Smooth muscle cell of the brain vasculature (primary cell): ENCODE data around the gene NAMPT.
"Not testable (repeated sequence)": the region's sequence is repeated elsewhere in the genome, so short reads cannot be mapped to it uniquely, and the experiment has no call there.

Experiments used
- DNase-seq: peaks from one replicate; pipeline ENCODE4 v3.0.0-alpha.2; 2012; ENCODE audit warnings: low read depth, low spot score

NAMPT gene

DNA sequence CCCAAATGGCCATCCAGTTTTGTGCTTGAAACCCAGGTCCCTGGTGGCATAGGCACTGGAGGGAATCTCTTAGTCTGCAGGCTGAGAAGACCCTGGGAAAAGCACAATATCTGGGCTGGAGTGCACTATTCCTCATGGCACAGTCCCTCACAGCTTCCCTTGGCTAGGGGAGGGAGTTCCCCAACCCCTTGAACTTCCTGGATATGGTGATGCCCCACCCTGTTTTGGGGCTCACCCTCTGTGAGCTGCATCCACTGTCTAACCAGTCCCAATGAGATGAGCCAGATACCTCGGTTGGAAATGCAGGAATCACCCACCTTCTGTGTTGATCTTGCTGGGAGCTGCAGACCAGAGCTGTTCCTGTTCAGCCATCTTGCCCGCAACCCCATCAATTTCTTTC is 19.8 kb upstream of the NAMPT start:
- no peak for DNase-seq

DNA sequence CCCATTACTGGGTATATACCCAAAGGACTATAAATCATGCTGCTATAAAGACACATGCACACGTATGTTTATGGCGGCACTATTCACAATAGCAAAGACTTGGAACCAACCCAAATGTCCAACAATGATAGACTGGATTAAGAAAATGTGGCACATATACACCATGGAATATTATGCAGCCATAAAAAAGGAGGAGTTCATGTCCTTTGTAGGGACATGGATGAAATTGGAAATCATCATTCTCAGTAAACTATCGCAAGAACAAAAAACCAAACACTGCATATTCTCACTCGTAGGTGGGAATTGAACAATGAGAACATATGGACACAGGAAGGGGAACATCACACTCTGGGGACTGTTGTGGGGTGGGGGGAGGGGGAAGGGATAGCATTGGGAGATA is 13.8 kb upstream of the NAMPT start:
- not testable (repeated sequence) for DNase-seq

DNA sequence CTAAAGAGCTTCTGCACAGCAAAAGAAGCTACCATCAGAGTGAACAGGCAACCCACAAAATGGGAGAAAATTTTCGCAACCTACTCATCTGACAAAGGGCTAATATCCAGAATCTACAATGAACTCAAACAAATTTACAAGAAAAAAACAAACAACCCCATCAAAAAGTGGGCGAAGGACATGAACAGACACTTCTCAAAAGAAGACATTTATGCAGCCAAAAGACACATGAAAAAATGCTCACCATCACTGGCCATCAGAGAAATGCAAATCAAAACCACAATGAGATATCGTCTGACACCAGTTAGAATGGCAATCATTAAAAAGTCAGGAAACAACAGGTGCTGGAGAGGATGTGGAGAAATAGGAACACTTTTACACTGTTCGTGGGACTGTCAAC is 13.4 kb upstream of the NAMPT start:
- not testable (repeated sequence) for DNase-seq

DNA sequence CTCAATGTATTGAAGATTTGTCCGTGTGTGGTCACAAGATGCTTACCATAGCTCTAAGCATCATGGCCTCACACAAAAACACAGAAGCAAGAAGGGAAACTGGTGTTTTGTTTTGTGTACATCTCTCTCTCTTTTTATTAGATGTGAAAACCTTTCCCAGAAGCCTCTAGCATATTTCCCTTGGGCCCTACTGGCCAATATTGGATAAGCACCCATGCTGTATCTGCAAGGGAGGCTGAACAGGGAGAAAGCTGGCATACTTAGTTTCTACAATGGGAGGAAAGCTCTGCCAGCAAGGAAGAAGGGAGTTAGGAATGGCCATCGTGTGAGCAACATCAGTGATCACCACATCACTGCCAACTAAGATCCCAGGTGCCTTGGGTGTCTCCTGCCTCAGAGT is 9.6 kb upstream of the NAMPT start:
- no peak for DNase-seq

DNA sequence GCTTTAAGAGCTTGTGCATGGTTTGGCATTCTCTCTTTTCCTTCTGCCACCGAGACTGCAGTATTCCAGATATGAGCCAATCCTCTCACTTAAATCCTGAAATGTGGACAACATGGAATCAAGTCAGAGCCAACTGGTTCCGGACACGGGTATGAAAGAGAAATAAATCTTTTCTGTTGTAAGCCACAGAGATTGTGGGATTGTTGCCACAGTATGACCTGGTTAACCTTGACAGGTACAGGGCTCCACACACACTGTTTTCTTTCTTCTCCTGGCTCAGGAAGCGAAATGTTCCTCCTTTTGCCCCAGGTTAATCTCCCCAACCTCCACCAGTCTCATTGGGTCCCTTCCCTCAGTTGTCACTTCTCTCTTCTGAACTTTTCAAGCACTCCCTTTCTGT is 6.5 kb upstream of the NAMPT start:
- DNase-seq, result no peak

DNA sequence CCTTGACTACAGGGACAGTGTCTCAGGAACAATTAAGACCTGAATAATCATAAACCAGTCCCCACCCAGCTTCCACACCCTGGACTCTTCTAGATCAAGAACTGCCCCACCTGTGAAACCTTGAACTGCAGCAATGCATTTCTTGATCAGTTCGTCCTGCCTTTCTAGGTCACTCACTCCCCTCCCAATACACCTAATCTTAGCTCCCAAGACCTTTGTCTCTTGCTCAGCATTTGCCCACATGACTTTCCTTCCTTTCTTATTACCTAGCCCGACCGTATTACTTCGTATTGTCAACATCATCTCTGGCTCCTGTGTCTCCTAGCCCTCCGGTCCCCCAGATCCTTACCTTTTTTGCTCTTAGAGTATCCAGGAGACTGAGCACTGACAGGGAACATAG is 5.5 kb upstream of the NAMPT start:
- no peak for DNase-seq

DNA sequence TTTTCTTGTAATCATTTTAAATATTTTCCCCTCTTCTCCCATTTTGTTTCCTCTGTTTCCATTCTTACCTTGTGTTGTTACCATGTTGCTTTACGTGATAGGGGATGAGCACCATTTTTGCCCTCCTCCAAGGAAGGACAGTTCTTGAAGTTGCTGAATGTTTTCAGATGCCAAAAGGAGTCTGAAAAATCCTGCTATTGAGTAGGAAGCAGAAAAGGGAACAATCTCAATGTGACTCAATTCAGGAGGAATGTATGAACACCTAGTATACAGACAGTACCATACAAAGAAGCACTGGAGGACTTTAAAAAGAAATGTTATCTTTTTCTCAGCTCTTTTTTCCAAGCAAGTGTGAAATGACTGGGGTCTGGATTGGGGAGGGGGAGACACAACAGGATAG is 5.1 kb upstream of the NAMPT start:
- no peak for DNase-seq

DNA sequence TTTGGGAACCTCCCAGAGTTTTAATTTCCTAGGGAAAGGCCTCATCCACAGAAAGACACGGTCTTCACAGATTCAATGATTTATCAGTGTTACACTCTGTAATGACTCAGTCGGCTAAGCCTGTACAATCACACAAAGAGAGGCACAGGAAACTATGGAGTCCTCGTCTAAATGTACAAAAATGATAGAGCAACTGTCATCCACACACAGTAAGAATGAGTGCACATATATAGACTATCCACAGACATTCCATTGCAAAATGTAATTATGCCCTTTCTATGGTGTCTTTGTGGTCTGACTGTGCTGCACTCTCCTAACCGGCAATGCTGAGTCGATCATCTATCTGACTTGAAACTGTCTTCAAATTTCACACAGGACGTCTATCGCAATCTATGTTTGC is 3.5 kb upstream of the NAMPT start:
- DNase-seq, result no peak

DNA sequence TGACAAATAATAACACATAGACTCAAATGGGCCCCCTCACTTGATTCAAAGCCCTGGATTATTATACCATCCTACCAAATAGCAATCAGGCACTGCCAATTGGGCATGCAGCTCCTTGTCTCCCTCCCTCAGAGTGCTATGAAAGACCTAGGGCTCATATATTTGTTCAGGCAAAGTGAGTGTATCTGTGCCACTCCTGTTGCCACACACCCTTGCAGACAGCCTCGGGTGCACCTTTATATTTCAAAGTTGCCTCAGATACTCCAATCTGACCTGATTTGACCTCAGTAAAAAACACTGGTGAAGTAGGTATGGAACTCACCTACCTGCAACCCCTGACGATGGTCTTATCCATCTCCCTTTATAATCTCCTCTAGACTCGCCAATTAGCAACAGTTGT is 3.0 kb upstream of the NAMPT start:
- no peak for DNase-seq

DNA sequence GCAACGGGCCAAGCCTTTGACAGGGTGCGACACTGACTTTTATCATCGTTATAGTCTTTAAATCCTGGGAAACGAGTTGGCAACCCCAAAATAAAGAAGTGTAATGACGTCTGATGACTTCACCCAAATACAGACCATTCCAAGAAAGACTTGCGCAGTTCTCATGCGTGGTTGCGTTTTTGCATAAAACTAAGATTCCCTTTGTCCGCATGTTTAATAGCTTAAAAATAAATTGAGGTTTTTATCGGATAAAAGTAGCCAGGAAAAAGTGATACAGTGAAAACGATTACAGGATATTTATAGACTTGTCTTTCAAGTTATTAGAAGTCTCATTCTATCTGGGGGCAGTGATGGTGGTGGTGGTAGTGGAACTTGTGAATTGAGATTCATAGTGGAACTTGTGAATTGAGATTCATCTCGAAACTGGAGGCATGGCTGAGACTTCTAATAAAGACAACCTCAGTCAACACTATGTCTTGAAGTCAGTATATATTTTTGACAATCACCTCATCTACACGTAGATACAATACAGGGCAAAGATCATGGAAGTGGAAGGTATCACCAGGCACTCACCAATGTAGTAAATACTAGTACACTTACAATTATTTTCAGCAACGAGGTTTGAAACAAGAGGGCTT is 1.2 kb upstream of the NAMPT start:
- DNase-seq, result no peak

DNA sequence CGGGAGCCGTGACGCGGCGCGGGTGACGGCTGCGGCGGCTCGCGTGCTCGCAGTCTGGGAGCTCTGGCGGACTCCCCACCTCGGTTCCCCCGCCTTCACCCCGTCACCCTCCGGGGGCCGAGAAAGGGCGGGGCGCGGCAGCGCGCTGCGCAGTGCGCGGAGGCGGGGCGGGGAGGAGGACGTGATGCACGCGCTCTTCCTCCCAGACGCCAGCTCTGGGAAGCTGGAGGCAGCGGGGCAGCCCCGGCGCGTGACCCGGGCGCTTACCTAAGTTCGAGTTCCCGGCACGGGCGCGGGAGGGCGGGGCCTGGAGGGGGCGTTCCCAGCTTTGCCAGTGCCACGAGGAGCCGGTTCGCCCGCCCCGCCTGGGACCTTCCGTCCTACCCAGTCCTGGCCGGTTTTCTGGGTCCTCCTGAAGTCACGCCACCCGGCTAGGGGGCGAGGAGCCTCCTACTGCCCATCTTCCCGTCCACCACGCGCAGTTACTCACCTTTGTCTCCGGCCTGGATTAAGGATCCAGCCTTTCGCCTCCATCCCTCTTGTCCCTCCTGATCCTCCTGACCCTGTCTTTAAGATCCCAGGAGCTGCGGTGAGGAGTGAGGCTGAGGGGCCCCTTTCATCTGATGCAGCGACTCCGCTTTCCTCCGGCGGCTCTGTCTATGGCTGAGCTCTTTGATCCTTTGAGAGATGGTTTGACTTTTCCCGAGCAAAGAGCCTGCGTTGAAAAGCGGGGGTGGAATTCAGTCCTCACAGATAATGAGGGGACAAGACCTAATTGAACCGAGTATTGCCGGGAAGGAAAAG is 470 bp upstream of the NAMPT start:
- peak; percentile 92 for DNase-seq

DNA sequence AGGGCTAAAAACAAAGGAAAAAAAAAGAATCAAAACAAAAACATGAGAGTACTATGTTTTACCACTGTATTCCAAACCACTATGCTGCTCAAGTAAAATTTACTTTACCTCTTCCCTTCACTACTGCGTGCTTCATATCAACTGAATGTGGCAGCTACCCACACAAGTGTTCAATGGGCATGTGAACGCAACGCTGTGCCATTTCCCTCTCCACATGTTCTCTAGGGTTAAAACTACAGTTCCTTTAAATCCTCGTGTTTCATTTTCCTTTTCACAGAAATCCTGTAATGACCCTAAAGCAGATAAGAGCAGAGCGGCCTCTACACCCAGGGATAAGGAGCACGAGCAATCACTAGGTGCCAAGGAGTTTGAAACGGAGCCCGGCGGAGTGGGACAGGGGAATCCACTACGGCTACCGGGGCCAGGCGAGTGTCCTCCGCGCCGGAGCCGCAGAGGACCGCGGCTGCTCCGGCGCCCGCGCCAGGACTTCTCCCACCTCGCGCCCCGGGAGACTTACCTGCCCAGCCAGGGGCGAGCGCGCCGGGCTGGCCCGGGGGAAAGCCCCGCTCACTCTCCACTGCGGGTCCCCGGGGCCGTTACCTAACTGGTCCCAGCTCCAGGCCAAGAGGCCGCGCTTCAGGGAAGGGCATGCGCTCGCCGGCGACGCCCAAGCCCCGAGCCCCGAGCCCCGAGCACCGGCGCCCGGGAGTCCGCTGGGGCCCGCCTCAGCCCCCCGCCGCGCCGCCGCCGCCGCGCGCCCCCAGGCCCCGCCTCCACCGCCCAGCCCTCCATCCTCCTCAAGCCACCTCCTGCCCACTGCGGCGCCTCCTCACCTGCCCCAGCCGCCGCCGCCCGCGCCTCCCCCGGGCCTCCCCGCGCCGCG is 711 bp downstream of the NAMPT start:
- peak; percentile 7 for DNase-seq

DNA sequence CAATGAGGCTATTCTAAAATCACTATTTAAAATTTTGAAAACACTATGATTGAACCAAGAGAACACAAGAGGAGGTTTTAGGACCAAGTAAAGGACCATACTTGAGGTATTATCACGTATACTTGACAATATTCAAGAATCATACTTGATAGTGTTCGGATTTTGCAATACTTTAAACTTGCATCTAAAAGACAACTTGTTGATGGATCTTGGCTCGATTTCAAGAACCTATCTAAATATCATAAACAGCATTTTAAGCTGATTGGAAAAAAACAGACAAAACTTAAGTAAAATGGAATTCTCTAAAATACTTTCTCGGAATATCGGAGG is 1.3 kb downstream of the NAMPT start:
- no peak for DNase-seq

DNA sequence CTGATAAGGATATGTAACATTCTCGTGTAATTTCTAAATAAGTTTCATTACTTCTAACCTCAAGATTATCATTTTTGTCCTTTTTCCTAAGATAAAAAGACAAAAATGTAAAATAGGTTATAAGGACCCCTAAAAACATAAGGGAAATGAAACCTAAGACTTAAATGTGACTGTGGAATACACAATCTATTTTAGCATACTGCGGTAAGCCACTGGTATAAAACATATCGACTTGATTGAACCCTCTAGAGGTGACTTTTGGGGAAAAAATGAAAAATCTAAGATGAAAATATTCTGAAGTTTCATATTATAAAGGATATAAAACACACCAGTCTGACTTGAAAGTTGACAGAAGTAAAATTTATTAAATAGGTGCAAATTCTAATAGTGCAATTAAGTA is 1.9 kb downstream of the NAMPT start:
- no peak for DNase-seq

DNA sequence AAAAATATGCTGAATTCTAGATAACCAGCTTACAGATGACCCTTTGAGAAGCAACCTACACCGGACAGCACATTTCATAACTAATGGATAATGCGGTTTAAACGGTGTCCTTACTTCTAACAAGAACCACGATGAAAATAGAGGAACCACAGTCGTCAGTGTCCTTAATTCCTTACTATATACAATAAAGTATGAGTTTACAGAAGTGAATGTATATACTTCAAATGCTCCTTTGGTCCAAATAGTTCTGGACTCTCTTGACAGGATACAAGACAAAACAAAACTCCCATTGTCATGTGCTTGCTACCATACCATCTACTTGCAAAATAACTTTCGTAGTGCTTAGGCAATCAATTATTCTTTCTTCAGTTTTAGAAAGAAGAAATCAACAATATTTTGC is 2.4 kb downstream of the NAMPT start:
- no peak for DNase-seq

DNA sequence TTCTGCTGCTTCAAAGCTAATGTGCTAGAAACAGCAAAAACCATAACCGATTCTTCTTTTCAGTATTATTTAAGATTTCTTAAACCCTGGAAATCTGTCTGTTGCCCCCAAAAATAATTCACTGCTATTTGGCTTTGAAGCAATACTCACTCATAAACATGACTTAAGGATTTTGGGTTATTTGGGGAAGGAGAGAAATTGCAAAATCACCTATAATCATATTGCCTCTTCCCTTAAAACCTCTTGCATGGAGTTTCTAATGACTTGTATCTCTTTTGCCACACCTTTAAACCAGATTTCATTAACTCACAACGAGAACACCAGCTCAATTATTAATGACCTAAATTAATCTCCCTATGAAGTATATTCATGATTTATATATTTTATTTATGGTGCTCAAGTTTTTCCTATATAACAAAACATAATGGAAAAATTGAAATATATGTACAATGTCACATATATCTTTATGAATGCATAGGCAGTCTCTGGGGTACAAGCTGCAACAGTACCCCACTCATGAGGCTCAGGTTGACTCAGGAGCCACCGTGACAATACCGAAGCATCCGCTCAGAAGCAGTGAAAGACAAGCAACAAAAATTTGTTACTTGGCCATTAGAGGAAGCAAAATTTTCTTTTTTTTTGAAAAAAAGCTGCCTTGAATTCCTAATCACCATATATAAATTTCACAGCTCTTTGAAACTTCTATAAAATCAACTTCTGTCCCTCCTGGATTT is 3.0 kb downstream of the NAMPT start:
- DNase-seq, result no peak

DNA sequence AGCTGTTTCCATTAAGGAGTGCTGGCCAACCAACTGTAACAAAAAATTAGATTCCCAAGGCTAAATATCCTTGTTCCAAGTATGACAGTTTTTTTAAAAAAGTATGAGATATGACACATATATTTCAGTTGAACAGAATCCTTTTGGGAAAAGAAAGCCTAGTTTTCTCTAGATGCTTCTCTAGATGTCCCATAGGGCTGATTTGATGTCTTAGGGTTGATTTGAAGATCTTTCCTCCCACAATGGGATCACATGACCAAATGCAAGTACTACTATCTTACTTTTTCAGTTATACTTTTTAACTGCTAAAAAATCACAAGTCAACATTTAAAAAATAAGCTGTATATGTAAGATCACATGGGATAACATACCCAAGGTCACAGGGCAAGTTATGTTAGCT is 3.7 kb downstream of the NAMPT start:
- DNase-seq, result no peak

DNA sequence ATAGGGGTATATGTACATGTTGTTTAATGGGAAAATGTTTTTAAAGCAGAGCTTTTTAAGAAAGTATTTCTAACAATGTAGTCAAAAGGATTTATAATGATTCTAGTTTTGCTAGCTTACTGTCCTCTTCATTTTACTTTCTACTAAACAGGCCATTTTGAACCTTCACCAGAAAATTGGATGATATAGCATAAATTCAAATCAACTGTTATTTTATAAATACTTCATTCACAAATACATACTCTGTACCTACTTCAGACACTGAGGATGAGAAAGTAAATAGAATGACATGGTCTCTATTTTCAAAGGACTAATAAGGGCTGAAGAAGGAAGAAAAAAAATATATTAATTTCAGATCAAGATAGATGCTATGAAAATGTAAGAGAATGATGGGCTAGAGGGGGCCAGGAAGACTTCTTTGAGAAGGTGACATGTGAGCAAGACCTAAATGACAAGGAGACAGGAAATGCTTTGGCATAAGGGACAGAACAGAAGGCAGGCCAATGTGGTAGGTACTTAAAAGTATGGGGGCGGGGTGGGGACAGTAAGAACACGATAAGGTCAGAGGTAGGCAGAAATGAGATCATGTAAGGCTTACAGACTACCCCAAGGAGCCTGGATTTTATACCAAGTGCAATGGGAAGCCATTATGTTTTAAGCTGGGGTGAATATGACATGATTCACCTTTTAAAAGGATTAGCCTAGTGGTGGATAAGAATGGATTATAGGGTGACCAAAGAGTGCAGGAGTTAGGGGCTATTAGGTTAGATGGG is 5.2 kb downstream of the NAMPT start:
- no peak for DNase-seq

DNA sequence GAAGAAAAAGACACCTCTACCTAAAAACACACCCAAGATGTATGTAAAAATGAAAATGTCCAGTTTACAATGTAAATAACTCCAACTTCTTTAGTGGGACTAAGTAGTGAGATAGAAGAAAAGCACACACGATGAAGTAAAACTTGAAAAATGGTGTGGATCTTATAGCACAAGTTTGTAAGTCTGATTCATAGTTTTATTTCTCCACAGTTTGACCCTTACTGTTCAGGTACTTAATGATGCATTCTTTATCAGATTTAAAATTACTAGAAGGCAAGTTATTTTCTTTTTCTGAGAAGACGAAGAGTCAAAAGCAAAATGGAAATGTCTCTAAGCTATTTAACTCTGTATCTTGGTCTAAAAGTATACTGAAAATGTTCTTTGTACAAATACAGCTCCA is 6.1 kb downstream of the NAMPT start:
- DNase-seq, result no peak

DNA sequence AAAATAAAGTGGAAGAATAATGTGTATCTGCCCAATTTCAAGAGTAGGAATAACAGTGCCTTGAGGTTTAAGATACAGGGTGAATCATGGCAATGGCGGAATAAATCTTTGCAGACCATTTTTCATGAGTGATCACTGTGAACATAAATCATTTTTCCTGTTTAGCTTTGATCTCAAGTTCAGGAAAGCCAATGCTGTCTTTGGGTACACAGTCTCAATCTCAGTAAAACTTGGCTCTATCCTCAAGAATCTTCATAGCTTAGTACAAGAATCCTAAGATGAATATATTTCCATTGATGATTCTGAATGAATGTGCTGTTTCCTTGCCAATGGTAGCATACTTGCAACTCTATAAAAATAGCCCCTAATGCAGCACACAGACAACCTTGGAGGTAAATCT is 6.8 kb downstream of the NAMPT start:
- DNase-seq, result no peak

DNA sequence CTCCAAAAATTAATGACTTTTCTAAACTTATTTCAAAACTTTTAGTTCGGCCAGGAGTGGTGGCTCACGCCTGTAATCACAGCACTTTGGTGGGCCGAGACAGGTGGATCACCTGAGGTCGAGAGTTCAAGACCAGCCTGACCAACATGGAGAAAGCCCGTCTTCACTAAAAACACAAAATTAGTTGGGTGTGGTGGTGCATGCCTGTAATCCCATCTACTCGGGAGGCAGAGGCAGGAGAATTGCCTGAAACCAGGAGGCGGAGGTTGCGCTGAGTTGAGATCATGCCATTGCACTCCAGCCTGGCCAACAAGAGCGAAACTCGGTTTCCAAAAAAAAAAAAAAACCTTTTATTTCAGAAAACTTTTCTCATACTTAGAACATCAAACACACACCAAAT is 8.3 kb downstream of the NAMPT start:
- no peak for DNase-seq
